Bone marrow (tissue), 2 donors: ENCODE measurements around the gene RBKS.
"Not testable (repeated sequence)": the region's sequence is repeated elsewhere in the genome, so short reads cannot be mapped to it uniquely, and the experiment has no call there.

Experiments
- DNase-seq, 2 donors: peaks; one replicate each; lab custom pipeline; 2025; lab: John Stamatoyannopoulos, UW

The RBKS gene

DNA sequence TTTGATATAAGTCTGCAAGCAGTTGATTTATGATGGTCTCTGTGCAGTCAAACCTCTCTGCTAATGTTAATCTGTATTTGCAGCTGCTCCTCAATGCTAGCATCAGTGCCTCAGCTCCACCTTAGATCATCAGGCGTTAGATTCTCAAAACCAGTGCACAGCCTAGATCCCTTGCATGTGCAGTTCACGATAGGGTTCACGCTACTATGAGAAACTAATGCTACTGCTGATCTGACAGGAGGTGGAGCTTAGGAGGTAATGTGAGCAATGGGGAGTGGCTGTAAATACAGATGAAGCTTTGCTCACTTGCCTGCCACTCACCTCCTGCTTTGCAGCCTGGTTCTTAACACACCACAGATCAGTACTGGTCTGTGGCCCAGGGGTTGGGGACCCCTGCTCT lies 18.4 kb downstream of the RBKS start:
- DNase-seq, result no peak

DNA sequence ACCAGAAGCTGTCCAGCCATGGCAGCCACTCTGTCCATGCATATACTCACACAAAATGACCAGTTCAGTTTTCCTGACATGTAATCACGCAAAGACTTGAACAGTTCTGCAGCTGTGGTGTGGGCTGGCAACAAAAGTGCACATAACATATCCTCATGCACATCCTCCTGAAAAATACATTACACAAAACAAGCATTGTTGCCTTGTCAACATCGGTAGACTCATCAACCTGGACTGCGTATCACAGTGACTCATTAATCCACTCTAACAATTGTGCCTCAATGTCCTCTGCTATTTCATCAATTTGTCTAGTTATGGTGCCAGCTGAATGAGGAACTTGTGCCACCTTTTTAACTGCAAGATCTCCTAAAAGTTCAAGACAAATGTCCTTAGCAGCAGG lies 19.5 kb downstream of the RBKS start:
- DNase-seq, result no peak

DNA sequence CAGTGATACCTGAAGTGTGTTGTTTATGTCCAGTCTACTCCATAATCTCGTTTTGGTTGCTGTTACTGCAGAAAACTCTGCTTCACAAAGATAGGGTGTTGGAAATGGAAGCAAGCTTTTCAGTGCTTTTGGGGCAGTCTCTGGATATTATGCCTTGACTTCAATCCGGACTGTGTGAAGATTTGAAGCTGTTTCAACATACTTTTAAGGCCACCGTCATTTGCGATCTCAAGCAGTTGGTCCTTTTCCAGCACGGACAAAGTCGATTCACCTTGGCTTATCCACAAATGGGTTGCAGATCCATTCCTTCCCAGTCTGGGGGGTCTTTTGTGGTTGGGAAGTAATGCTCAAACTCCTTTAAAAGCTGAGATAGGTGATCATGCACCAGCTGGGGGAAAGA lies 20.4 kb downstream of the RBKS start:
- DNase-seq, result no peak

DNA sequence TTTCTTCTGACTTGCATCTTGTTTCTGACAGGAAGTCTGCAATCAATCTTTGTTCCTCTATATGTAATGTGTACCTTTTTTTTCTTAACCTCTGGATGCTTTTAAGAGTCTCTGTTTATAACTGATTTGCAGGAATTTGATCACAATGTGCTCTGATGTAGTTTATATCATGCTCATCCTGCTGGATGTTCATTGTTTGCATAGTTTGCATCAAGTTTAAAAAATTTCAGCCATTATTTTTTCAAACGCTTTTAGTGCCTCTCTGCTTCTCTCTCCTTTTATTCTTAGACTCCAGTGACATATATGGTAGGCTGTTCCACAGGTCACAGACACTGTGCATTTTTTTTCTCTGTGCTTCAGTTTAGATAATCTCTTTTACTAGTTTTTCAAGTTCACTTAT lies 23.9 kb downstream of the RBKS start:
- DNase-seq, result no peak

DNA sequence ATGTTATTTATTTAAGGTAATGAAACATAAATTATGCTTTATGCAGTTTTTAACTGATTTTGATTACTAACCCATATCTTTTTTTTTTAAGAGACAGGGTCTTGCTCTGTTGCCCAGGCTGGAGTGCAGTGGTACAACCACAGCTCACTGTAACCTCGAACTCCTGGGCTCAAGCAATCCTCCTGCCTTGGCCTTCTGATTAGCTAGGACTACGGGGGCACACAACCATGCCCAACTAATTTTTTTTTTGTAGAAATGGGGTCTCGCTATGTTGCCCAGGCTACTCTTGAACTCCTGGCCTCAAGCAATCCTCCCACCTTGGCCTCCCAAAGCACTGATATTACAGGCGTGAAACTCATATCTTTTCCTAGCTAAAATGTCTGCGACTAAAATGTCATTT lies 26.2 kb downstream of the RBKS start:
- DNase-seq, result not testable (repeated sequence)

DNA sequence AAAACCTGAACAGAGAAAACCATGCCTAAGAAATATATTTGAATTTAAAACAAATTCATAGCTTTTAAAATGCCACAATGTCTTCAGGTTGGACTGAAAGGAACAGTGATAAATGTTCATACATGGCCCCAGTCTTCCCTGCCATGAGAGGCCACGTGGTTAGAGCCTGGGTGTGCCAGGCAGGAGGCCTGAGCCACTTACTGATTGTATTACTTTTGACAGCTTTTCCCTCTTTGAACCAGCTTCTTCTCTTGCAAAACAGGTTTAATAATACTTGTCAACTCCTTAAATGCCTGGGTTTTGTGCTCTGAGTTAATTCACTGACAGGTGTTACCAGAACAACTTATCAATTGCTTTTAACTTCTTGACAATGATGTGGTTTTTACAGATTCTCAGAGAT lies 27.0 kb downstream of the RBKS start:
- DNase-seq, result no peak

DNA sequence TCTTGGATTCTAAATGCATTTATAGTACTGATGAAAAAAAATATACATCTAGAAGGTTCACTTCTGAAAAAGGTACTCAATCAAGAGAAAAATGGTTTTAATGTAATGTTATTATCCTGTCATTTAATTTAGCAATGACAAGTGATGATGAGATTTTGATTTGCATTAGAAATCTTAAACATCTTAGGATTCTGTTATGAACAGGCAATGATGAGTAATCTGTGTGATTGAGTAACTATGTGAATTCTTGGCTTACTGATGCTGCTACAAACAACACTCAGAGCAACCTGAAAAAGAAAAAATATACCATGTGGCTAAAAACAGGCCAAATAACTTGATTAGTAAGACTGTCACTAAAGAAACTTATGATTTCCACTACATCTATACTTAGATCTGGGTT lies 30.1 kb downstream of the RBKS start:
- DNase-seq, result no peak

DNA sequence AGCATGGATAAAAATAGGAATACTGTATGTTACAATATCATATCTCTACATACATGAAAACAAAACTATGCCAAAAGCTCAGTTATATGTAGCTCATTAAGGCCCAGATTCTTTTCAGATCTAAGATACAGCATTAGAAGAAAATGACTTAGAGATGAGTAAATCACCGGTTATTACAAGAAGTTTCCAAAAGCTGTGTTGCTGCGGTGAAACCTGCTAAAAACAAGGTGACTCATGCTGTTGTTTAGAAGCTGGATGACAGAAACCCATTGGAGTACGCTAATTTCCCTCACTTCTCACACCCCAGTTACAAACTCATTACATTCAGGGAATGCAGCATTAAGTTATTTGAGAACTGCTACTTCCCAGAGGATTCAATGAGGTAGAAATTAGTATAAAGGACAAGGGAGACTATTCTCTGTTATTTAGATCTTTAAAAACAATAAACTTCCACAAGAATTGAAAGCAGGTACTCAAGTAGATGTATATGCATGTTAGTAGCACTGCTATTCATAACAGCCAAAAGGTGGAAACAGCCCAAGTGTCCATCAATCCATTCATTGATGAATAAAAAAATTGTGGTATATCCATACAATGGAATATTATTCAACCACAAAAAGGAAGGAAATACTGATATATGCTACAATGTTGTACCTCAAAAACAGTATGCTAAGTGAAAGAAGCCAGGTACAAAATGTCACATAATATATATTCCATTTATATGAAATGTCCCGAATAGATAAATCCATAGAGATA lies 32.6 kb downstream of the RBKS start:
- DNase-seq, result no peak

DNA sequence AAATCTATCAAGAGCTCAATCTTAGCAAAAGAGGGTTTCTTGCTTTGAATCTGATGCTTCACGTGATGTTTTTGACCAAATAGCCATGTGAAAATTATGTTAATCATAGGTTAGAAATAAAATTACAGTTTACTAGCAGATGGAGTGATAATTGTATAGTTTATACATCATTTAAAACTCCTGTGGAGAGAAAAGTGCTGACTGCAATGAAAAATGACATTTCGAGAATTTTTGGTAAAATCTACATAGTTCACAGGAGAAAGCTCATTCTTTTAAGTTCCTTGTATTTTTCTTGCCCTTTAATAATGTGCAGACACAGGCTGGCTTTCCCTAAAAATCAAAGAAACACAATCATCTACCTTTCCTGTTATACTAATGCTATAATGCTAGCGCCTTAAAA lies 33.2 kb downstream of the RBKS start:
- no peak for DNase-seq

DNA sequence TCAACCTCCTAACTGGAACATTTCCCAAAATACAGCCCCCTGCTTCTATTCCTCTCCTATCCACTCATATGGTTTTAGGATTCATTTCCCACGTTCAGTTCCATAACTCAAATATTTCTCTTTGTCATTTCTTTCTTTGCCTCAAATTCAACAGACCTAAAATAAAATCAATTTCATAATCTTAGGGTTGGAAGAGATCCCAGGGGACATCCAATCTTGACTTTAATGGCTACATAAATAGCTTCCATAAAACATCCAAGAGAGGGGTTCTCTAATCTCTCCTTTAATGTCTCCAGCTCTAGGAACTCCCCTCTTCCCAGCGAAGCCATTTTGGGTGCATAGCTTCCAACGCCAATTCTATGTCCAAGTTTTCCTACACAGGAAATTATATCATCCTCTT lies 33.8 kb downstream of the RBKS start:
- DNase-seq, result no peak

DNA sequence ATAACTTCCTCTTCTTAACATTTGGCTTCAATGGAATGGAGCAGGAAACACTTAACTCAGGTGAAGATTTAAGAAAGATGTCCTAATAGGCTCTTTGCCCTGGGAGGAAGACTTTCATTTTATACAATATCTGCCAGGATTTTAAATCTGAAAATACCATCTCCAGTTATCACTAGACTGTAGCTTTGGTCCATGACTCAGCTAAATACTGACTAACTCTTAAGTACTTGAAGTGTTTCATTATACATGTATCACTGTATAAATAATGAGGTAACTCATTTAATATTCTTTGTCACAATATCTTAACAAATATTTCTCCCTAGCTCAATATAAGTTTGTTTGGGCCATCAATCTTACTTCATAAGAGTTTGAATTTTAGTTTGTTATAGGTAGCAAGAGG lies 34.7 kb downstream of the RBKS start:
- DNase-seq, result peak in 1 of 2 donors; percentile 17

DNA sequence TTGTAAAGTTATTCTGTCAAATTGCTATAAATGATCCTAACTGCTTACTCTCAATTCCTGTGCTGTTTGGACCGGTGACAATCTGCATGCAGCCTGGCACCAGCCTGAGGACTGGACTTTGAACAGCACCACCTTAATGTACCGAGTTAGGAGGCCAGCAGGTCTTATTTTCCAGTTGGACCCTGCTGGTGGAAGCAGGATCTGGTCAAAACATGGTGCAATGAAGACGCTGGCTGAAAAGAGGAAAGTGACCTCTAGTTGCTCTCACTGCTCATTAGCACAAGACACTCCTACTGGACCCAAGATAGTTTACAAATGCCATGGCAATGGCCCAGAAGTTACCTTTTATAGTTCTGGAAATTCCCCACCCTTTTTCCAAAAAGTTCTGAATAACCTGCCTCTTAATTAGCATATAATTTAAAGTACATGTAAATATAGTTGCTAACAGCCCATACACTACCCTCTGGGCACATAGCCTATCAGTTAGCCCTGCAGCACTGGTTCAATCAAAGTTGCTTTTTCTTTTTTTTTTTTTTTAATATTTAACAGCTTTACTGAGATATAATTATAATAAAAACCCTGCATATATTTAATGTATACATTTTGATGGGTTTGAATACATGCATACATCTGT lies 35.8 kb downstream of the RBKS start:
- DNase-seq, result no peak

DNA sequence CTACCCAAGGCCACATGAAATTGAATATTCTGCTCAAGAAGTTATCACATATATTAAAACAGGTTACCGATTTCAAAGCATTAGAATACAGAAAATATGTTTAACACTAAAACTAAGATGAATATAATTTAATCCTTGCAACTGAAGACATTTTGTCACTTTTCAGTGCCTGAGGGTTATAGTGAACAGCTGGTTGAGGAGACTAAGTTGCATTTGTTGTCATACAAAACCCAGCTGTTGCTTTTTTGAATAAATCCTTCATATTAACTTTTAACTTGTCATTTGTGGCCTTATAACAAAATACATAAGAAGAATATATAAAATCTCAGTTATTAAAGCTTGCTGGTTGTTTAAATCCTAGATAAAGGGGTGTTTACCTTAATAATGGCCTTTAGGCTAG lies 37.5 kb downstream of the RBKS start:
- DNase-seq, result no peak

DNA sequence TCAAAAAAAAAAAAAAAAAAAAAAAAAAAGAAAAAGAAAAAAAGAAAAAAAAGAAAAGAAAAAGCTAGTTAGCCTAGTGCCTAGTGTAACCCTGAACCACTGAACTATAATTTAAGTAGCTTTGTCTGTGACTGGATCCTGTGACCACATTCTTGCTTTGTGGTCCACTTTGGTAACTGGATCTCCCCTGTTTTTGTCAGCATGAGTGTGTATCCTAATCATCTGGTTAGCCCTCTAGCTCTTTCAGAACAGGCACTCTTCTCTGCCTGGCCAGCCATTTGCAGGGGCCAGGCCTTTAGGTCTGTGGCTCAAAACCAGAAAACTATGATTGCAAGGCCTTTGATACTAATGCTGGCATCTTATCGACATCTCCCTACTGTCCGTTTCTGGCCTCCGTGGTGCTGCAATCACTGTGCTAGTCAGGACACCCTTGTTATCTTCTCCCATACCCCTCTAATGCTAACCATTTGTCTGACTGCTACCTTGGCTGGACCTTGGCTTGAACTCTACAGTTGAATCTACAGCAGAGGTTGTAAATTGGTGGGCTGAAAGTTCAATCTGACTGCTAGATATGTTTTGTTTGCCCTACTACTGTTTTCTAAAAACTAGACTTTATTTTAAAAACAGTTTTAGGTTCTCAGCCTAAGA lies 40.5 kb downstream of the RBKS start:
- no peak for DNase-seq

DNA sequence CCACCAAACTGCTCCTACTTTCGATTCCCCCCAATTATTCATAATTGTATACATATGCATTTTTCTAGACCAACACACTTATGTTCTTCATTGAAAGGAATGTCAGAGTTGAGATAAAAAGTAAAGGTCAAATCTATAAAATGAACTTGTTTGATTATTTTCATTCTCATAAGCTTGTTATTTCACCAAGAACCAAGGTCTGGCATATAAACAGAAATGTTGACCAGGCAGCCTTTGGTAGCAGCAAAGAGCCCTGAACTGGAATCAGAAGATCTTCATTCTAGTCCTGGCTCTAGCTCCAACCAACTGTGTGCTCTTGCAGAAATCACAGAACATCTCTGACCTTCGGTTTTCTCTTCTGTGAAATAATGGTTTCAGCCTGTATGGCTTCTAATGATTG lies 42.9 kb downstream of the RBKS start:
- DNase-seq, result no peak

DNA sequence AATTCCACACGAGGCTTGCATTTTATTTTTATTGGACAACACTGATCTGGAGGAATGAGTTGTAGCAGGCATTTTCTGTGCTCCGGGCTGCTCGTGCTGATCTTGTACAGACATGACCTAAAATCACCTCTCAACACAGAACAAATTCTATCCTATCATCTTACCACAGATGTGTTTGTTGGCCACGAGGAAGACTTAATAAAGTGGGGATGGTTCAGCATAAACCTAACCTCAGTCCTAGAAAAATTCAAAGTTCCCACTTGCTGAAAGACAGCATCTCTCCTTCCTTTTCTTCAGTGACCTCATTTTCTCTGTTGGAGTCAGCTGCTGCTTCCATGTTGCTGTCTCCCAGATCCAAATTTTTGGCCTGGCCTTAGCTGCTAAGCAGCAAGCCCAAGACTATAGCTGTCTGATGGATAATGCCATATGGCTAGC lies 45.3 kb downstream of the RBKS start:
- DNase-seq, result no peak

DNA sequence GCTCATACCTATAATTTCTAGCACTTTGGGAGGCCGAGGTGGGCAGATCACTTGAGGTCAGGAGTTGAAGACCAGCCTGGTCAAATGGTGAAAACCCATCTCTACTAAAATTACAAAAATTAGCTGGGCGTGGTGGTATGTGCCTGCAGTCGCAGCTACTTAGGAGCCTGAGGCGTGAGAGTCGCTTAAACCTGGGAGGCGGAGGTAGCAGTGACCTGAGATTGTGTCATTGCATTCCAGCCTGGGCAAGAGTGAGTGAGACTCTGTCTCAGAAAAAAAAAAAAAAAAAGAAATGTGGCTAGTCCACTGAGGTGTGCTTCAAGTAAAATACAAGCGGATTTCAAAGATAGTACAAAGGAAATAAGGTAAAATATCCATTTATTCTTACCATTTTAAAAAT lies 46.2 kb downstream of the RBKS start:
- no peak for DNase-seq

DNA sequence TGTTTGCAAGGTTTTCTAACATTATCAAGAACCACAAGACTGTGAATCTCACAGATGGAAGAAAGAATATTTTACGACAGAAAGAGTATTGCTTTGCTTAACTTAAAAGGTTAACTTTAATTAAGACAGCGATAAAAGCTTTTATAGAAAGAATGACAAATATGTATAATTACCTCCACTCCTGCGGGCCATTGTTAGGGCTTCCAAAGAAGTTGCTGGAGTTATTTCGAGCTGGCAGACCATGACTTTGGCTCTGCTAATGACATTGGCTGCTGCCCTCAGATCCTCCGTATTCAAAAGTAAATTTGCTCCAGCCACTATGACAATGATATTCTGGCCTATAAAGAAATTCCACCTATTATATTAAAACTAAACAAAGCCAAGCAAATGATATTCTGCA lies 47.3 kb downstream of the RBKS start:
- DNase-seq, result no peak

DNA sequence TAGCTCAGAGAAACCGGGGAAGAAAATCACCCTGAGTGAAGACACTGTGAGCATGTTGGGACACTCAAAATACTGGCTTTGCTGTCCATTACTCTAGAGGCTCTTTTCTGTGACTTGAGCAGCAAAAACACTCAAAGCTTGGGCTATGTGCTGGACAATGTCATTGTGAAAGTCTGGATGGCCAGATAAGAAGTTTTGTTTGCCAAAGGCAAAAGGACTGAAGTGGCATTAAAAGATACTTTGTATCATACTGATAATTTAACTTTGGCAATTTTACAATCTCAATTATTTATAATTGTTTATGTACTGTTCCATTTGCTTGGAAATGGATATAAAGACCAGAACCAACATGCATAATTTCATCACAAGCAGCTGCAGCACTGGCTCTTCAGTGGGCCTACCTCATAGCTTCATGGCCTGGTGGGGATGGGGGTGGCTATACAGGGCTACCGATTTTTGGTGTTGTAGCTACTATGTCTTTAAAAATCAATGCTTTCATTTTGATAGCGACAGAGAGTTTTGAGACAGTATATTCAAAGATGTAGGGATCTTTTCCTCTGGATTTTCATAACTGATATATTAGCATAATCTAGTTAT lies 51.1 kb downstream of the RBKS start:
- DNase-seq, result no peak

DNA sequence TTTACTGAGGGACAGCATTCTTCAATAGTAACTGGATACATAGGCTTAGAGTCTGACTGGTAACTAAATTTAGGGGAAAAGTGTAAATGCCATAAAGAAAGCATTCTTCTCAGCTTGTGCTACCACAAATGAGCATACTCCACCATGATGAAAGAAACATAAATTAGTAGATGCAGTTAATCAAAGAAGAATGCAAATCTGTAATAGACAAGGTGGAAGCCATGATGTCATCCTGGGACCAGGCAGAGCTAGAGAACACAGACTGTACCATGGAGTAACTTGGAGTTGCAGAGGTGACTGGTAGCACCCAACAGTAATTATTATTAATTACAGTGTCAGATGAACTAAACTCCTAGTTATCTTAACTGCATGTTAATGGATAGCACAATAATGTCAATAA lies 51.7 kb downstream of the RBKS start:
- DNase-seq, result no peak

DNA sequence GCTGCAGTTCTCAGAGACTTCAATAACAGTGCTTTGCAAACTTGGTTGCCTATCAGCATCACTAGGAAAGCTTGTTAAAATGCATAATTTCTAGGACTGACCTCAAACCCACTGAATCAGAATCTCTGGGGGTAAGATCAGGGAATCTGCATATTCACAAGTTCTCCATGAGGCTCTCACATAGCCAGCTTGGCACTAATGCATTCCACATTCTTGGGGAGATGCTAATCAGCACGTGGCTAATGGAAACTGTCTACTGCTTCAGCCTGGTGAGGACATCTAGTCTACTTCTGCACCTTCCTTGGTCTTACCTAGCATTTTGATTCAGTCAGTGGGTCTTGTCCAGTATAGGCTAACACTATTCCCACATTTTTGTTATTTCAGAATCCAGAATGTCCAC lies 56.3 kb downstream of the RBKS start:
- DNase-seq, result no peak

DNA sequence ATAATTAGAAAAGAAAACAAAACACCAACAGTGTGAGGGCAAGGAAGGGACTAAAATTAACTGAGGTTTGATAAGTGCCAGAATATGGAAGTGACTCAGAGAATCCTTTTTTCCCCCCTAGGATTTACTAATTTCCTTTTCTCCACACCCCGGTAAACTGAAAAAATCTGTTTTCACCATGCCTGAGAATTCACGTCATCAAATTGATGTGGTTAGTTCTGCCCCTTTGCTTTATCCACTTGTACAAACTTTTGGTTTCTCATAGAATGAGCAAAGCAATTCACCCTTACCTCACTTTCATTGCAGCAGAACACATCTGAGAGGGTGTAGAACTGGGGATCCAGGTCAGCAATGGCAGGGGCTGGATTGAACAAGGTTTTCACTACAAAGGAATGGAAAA lies 57.8 kb downstream of the RBKS start:
- no peak for DNase-seq
